ENCODE data around the gene HTT.

Gene HTT

DNA sequence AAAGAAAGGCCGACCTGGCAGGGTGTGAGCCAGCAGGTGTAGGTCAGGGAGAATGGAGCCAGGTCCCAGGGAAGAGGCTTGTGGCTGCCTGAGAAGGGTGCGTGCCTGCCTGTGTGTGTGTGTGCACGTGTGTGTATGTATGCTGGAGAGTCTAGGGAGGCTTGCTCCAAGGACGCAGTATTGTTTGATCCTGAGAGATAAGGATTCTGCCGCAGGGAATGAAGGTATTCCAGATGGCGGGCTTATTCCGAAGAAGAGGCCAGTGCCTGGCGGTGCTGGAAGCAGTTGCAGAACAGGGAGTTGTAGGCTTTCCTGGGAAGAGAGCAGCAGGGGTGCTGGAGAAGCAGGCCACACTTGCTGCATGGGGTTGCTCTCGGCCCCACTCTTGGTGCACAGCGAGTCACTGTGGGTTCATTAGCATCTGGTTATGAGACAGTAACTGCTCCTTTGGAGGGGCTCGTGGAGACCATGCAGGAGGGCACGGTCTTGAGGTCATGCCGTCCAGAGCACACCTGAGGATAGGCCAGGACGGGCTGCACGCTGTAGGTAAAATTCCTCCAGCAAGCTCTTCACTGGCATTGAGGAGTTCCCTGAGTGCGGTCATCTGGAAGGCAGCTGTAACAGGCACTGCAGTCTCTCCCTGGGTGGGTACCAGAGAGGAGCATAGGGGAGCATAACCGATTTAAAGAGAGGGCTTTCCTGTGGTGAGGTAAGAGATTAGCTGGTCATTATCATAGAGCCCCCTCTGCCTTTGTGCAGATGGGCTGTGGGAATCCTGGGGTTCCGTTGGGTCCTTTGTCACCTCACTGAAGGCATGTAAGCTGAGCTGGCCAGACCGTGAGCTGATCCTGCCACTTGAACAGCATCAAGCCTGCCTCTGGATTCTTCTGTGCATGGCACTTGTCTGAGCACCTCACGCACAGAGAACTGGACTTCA, 144.6 kb downstream of the HTT start:
- H3K27me3 ChIP-seq: no peaks in the 10 kb centered on the region
- H3K4me1 ChIP-seq: peaks cover 0 to 25% (median 10%) of the 10 kb centered on the region in 10 experiments; a peak in 12 of 20 replicates
- H3K27ac ChIP-seq: no peak overlapping the region
- H3K36me3 ChIP-seq: peaks cover 95 to 100% (median 97%) of the 10 kb centered on the region in 11 experiments
- H3K4me3 ChIP-seq: no peak overlapping the region
- peaks cover 0 to 60% (median 0%) of the 10 kb centered on the region in 11 experiments; a peak in 8 of 22 replicates for H4K20me1 ChIP-seq
- no peak for TF ChIP-seq Cebpa-rat (IDR thresholded peaks at IDR 0.05)
- peak overlapping the region in 3 of 11 experiments; percentile 6 to 42 (median 40); a peak in 4 of 22 replicates for H3K4me2 ChIP-seq
- no peak overlapping the region for H3K9ac ChIP-seq
- no peaks in the 10 kb centered on the region for H3K9me3 ChIP-seq (replicated peaks in 1 of 11)

GRCh38 chr4:3219761-3220475, 145.4 kb downstream of the HTT start:
- Histone ChIP-seq H3K4me1 (peaks cover 0 to 31% (median 12%) of the 10 kb centered on the region in 10 experiments; a peak in 12 of 20 replicates), H3K9me3 (replicated peaks in 1 of 11) (no peaks in the 10 kb centered on the region), H3K4me3 (no peak overlapping the region), H3K36me3 (peaks cover 95 to 100% (median 98%) of the 10 kb centered on the region in 11 experiments), H3K4me2 (peak overlapping the region in 3 of 11 experiments; percentile 6 to 42 (median 40); a peak in 5 of 22 replicates), H4K20me1 (peaks cover 0 to 68% (median 7%) of the 10 kb centered on the region in 11 experiments; a peak in 8 of 22 replicates), H3K9ac (no peak overlapping the region), H3K27me3 (no peaks in the 10 kb centered on the region), H3K27ac (no peak overlapping the region)
- TF ChIP-seq Cebpa-rat (IDR thresholded peaks at IDR 0.05): no peak

DNA sequence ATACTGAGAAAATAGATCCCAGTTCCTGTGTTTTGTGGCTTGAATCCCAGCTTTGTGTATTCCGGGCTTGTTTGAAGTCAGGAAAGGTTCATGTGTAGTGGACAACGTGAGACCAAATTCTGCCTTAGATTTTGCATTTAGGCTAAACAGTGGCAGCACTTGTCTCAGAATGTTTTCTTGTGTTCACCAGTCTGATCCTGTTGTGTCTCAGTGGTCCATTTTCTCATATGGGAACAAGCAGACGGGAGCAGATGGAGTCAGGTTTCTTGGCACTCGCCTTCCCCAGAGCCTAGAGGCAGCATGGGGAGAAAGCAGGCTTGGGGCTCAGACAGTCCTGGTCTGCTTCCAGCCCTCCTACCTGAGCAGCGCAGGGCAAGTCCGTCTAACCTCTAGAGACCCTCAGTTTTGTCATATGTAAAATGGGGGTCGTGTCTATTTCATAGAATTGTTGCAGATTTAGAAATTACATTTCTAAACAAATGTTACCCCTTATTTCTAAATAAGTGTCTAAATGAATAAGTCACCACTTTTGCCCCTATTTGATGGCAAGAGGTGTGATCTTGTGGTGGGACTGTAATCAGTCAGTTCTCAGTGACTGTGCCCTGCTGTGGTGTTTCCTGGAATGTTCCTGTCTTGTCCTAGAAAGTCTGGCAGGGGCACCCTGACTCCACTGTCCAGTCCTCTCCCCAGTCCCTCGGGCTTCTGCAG, 146.1 kb downstream of the HTT start:
- Histone ChIP-seq H3K4me3 (no peak overlapping the region), H3K9ac (no peak overlapping the region), H3K36me3 (peaks cover 95 to 100% (median 98%) of the 10 kb centered on the region in 11 experiments), H3K27ac (no peak overlapping the region), H3K9me3 (replicated peaks in 1 of 11) (no peaks in the 10 kb centered on the region), H3K4me1 (peaks cover 0 to 31% (median 12%) of the 10 kb centered on the region in 10 experiments; a peak in 12 of 20 replicates), H3K4me2 (no peak overlapping the region), H3K27me3 (no peaks in the 10 kb centered on the region), H4K20me1 (peaks cover 0 to 75% (median 8%) of the 10 kb centered on the region in 11 experiments; a peak in 8 of 22 replicates)
- no peak for TF ChIP-seq Cebpa-rat (IDR thresholded peaks at IDR 0.05)

- no peak overlapping the region for H3K9ac ChIP-seq
- no peak overlapping the region for H3K4me2 ChIP-seq
- no peaks in the 10 kb centered on the region for H3K27me3 ChIP-seq
- H3K4me1 ChIP-seq: peaks cover 0 to 35% (median 12%) of the 10 kb centered on the region in 10 experiments; a peak in 12 of 20 replicates
- peaks cover 95 to 100% (median 98%) of the 10 kb centered on the region in 11 experiments for H3K36me3 ChIP-seq
- no peak overlapping the region for H3K27ac ChIP-seq
- no peak for TF ChIP-seq Cebpa-rat (IDR thresholded peaks at IDR 0.05)
- peaks cover 0 to 79% (median 8%) of the 10 kb centered on the region in 11 experiments; a peak in 8 of 22 replicates for H4K20me1 ChIP-seq
- H3K9me3 ChIP-seq (replicated peaks in 1 of 11): no peaks in the 10 kb centered on the region
- H3K4me3 ChIP-seq: no peak overlapping the region
Observed at GRCh38 chr4:3221184-3221494, 146.7 kb downstream of the HTT start.

- no peak for TF ChIP-seq Cebpa-rat (IDR thresholded peaks at IDR 0.05)
- no peak overlapping the region for H3K27ac ChIP-seq
- H4K20me1 ChIP-seq: peaks cover 0 to 88% (median 8%) of the 10 kb centered on the region in 11 experiments; a peak in 8 of 22 replicates
- no peak overlapping the region for H3K4me3 ChIP-seq
- H3K36me3 ChIP-seq: peaks cover 94 to 100% (median 100%) of the 10 kb centered on the region in 11 experiments
- H3K9ac ChIP-seq: no peak overlapping the region
- H3K9me3 ChIP-seq (replicated peaks in 1 of 11): no peaks in the 10 kb centered on the region
- H3K4me2 ChIP-seq: no peak overlapping the region
- H3K27me3 ChIP-seq: no peaks in the 10 kb centered on the region
- H3K4me1 ChIP-seq: peaks cover 0 to 44% (median 12%) of the 10 kb centered on the region in 10 experiments; a peak in 12 of 20 replicates
Observed at GRCh38 chr4:3221996-3222395, 147.5 kb downstream of the HTT start.

DNA sequence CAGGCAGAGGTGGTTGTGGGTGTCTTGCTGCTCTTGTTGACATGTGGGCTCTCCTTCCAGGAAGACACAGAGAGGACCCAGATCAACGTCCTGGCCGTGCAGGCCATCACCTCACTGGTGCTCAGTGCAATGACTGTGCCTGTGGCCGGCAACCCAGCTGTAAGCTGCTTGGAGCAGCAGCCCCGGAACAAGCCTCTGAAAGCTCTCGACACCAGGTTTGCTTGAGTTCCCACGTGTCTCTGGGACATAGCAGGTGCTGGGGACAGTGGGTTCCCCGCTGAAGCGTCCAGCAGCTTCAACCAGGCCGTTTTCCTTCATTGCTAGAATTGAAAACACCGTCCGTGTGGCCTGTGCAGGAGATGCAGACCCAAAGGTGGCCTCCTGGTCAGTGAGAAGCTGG, 148.9 kb downstream of the HTT start:
- H3K27me3 ChIP-seq: no peaks in the 10 kb centered on the region
- no peak overlapping the region; a peak in 1 of 22 replicates for H3K4me2 ChIP-seq
- peaks cover 0 to 45% (median 12%) of the 10 kb centered on the region in 10 experiments; a peak in 12 of 20 replicates for H3K4me1 ChIP-seq
- no peak overlapping the region for H3K27ac ChIP-seq
- H3K36me3 ChIP-seq: peaks cover 89 to 96% (median 95%) of the 10 kb centered on the region in 11 experiments
- no peak overlapping the region for H3K9ac ChIP-seq
- peaks cover 0 to 78% (median 8%) of the 10 kb centered on the region in 11 experiments; a peak in 8 of 22 replicates for H4K20me1 ChIP-seq
- H3K9me3 ChIP-seq (replicated peaks in 1 of 11): no peaks in the 10 kb centered on the region
- no peak overlapping the region for H3K4me3 ChIP-seq
- no peak for TF ChIP-seq Cebpa-rat (IDR thresholded peaks at IDR 0.05)

GRCh38 chr4:3223956-3224748, 149.7 kb downstream of the HTT start:
- peak overlapping the region in 3 of 11 experiments; percentile 37 to 74 (median 52); a peak in 6 of 22 replicates for H3K4me2 ChIP-seq
- TF ChIP-seq Cebpa-rat (IDR thresholded peaks at IDR 0.05): no peak
- H3K27ac ChIP-seq: no peak overlapping the region
- peaks cover 0 to 45% (median 12%) of the 10 kb centered on the region in 10 experiments; a peak in 12 of 20 replicates for H3K4me1 ChIP-seq
- no peaks in the 10 kb centered on the region for H3K27me3 ChIP-seq
- peaks cover 0 to 71% (median 6%) of the 10 kb centered on the region in 11 experiments; a peak in 8 of 22 replicates for H4K20me1 ChIP-seq
- H3K9me3 ChIP-seq (replicated peaks in 1 of 11): no peaks in the 10 kb centered on the region
- H3K36me3 ChIP-seq: peaks cover 89 to 96% (median 95%) of the 10 kb centered on the region in 11 experiments
- H3K9ac ChIP-seq: no peak overlapping the region
- no peak overlapping the region for H3K4me3 ChIP-seq

All from BLaER1 treated with 17β-estradiol and CSF1 and Interleukin-3, amounts not matched to agents 10 nM and 100 nM (cell line).